Measurements from ENCODE around the gene H2AZ2.

DNA sequence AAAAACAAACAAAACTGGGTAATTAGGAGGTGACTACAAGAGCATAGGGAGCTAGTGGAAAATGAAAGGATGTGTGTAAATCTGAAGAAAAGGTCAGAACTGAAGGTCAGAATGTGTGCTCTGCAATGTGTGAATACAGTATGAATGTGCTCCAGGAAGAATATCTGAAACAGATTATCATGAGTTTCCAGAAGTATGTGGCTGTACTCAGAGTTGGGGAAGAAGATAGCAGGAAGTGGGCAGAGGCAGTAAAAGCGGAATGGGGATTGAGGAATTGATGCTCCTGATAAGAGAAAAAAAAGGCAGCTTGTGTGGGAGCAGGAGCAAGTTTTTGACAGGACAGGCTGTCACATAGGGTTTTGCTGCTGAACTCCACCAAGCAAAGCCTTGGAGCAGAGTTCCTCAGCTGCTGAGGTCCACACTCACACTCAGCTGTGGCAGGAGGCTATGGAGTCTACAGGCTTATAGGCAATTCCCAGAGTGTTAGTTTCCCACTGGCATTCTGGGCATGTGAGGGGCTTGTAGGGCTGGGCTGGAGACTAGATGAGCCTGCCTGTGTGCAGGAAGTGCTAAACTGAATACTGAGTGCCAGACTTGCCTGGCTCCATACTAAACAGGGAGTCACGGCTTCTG is 22.9 kb downstream of the H2AZ2 start:
- no peak for TF ChIP-seq CTBP1 (IDR thresholded peaks at IDR 0.05; ENCODE audit: borderline replicate concordance)
- no peak for TF ChIP-seq TARDBP (IDR thresholded peaks at IDR 0.05)
- no peak for TF ChIP-seq NFRKB (IDR thresholded peaks at IDR 0.05)
- TF ChIP-seq FOXM1 (IDR thresholded peaks at IDR 0.05; ENCODE audit: borderline replicate concordance) = no peak
- TF ChIP-seq SP1 (IDR thresholded peaks at IDR 0.05) = no peak
- TF ChIP-seq SUZ12 (IDR thresholded peaks at IDR 0.05) = no peak
- TF ChIP-seq FOXA1 (IDR thresholded peaks at IDR 0.05) = no peak
- no peak for TF ChIP-seq HDGF (IDR thresholded peaks at IDR 0.05; ENCODE audit: borderline replicate concordance)
- no peak for TF ChIP-seq LEF1 (IDR thresholded peaks at IDR 0.05; ENCODE audit: borderline replicate concordance)
- no peak for TF ChIP-seq ARNT (IDR thresholded peaks at IDR 0.05)
- TF ChIP-seq BHLHE40 (IDR thresholded peaks at IDR 0.05; ENCODE audit: borderline replicate concordance) = no peak
- TF ChIP-seq FOXK2 (IDR thresholded peaks at IDR 0.05) = no peak
- no peak for TF ChIP-seq ZNF384 (IDR thresholded peaks at IDR 0.05)

All from HEK293T (cell line).